ENCODE results near the gene FERMT3.

The FERMT3 gene

DNA sequence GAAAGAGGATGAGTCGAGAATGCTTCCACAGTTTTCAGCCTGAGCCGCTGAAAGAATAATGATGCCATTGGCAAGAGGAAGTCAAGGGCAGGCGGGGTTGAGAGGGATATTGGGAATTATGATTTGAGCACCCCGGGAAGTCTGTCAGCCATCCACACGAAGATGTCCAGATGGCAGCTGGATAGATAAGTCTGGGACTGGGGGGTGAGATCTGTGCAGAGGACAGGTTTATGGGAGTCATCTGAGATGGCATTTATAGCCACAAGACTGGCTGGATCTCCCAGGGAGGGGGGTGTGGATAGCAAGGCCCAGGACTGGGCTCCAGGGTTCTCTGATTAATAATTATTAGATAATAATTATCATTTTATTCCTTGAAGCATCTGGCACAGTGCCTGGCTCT lies 25.6 kb upstream of the FERMT3 start:
- DNase-seq (ENCODE audit: low read depth) = no peak

DNA sequence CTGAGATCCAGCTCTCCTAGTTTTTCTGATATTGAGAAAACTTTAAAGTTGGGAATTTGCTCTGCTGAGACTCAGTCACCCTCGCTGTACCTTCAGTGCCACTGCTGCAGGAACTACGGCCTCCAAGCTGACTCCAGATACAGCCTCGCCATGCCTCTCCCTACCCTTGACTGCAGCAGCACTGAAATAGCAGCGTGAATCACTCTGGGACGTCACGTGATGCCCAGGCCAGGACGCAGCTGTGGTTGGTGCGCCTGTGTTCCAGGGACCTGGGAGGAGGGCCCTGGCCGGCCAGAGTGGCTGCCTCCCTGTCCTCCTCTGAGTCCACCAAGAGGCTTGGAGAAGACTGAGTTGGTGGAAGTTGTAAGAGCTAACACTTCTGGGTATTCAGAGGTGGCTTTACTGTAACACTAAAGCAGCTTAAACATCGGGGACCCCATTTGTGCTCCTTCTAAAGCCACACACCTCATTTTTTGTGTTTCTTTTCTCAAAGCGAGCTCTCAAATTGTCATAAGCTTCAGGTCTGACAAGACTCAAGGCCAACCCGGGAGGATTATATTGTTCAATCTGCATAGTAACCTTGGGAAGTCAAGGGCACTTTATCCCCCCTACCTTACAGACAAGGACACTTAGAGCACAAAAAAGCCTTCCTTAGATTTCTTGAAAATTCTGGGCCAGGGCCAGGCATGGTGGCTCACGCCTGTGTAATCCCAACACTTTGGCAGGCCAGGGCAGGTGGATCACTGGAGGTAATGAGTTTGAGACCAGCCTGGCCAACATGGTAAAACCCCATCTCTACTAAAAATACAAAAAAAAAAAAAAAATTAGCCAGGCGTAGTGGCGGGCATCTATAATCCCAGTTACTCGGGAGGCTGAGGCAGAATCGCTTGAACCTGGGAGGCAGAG lies 24.8 kb upstream of the FERMT3 start:
- peak; percentile 64 for DNase-seq (ENCODE audit: low read depth)
- TF ChIP-seq CTCF (IDR thresholded peaks at IDR 0.05; ENCODE audit: insufficient read depth, low read depth, low read length, missing control alignments) = no peak
- H3K4me3 ChIP-seq (ENCODE audit: low read depth, low read length) = no peak overlapping the region

More for the DNA sequence above, 25.6 kb upstream of the FERMT3 start:
- H3K4me3 ChIP-seq (ENCODE audit: low read depth, low read length) = no peak overlapping the region
- TF ChIP-seq CTCF (IDR thresholded peaks at IDR 0.05; ENCODE audit: insufficient read depth, low read depth, low read length, missing control alignments) = no peak

DNA sequence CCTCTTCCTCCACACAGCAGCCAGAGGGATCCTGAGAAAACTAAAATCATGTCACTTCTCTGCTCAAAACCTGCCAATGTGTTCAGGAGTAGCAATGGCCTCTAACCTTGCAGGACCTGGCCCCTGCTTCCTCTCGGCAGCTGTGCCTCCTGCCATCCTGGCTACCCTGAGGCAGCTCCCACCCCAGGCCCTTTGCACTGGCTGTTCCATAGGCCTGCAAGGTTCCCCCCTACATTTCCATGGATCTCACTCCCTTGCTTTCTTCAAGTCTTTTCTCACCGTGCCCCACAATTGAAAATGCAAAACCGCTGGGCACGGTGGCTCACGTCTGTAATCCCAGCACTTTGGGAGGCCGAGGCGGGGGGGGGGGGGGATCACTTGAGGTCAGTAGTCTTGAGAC lies 22.6 kb upstream of the FERMT3 start:
- H3K4me3 ChIP-seq (ENCODE audit: low read depth, low read length) = peak overlapping the region; percentile 71
- DNase-seq (ENCODE audit: low read depth) = no peak
- no peak for TF ChIP-seq CTCF (IDR thresholded peaks at IDR 0.05; ENCODE audit: insufficient read depth, low read depth, low read length, missing control alignments)

GRCh38 chr11:64185175-64185692 lies 21.3 kb upstream of the FERMT3 start:
- no peak for TF ChIP-seq CTCF (IDR thresholded peaks at IDR 0.05; ENCODE audit: insufficient read depth, low read depth, low read length, missing control alignments)
- DNase-seq (ENCODE audit: low read depth) = peak; percentile 82
- H3K4me3 ChIP-seq (ENCODE audit: low read depth, low read length) = peak overlapping the region; percentile 71

DNA sequence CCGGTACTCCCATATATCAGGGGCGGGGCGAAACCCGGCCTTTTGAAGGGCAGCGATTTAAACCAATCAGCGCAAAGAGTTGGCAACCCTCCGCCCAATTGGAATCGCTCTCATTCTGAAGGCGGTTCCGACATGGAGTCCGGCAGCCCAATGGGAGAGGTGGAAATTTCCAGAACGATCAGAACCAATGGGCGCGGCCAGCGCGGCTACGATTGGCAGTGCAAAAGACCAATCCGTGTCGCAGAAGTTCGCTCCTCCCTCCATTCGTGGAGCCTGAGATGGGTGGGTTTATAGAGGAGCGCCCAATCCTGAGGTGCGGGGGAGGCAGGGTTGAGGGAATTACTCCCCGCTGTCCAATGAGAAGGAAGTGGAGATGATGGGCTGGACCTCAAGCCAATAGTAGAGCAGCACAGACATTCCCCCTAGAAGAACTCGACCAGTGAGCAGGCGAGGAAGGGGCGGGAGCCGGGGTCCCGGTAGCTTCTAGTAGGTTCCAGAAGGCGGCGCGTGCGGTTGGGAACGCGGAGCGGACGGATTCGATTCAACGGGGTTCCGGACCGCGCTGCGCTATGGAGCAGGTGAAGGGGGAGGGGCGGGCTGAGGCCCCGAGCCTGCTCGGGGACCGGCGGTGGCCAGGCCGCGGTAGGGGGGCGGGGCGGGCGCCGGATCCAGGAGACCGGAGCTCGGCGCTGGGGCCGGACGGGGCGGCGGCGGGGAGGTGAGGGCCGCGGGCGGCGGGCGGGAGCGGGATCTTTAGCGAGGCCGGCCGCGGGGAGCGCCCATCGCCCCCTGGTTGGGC lies 20.6 kb upstream of the FERMT3 start, which contains the start of gene STIP1:
Gene STIP1 (plus strand): TSS at position 479 of the 799 bp plus-strand sequence. CDS start 91 bp downstream, at position 570.
- DNase-seq (ENCODE audit: low read depth) = peak; percentile 100
- H3K4me3 ChIP-seq (ENCODE audit: low read depth, low read length) = peak within 1 kb of the TSS; percentile 71
- peak; percentile 34 for TF ChIP-seq CTCF (IDR thresholded peaks at IDR 0.05; ENCODE audit: insufficient read depth, low read depth, low read length, missing control alignments)

- no peak overlapping the region for H3K4me3 ChIP-seq (ENCODE audit: low read depth, low read length)
- DNase-seq (ENCODE audit: low read depth) = peak; percentile 43
- no peak for TF ChIP-seq CTCF (IDR thresholded peaks at IDR 0.05; ENCODE audit: insufficient read depth, low read depth, low read length, missing control alignments)
These were observed 19.9 kb upstream of the FERMT3 start for GRCh38 chr11:64186492-64187165.
